ENCODE results near the gene DAPP1.

DAPP1 gene

GRCh38 chr4:99915449-99915848 lies 98.8 kb downstream of the DAPP1 start:
- Histone ChIP-seq H3K4me3 (ENCODE audit: control insufficient read depth in 1 of 7, extremely low read depth in 1 of 7, insufficient read depth in 4 of 7, low read depth in 2 of 7, low read length in 6 of 7) (no peak overlapping the region), H3K9me3 (ENCODE audit: control extremely low read depth in 1 of 5, control insufficient read depth in 4 of 5, insufficient read depth in 2 of 5, low read depth in 1 of 5, low read length in 4 of 5) (peaks cover 0 to 16% (median 8%) of the 10 kb centered on the region in 5 experiments), H3K27ac (ENCODE audit: insufficient read depth in 1 of 2, low read depth in 1 of 2, low read length in 2 of 2, poor library complexity in 1 of 2, severe bottlenecking in 2 of 2) (no peak overlapping the region), H3K36me3 (ENCODE audit: control insufficient read depth in 4 of 4, insufficient read depth in 4 of 4, low read length in 3 of 4) (peaks cover 15 to 40% (median 17%) of the 10 kb centered on the region in 4 experiments), H3K27me3 (replicated peaks in 2 of 5; ENCODE audit: control insufficient read depth in 4 of 5, insufficient read depth in 5 of 5, low read length in 4 of 5) (no peaks in the 10 kb centered on the region), H3K4me1 (ENCODE audit: control extremely low read depth in 1 of 4, control insufficient read depth in 4 of 4, insufficient read depth in 4 of 4, low read length in 3 of 4) (no peaks in the 10 kb centered on the region)
- ChIA-PET CTCF (no interaction called here), POLR2A (no interaction called here)
- no CpG with 5 or more reads among the region's 2 CpGs for WGBS (ENCODE audit: insufficient coverage)
- no peak for DNase-seq

DNA sequence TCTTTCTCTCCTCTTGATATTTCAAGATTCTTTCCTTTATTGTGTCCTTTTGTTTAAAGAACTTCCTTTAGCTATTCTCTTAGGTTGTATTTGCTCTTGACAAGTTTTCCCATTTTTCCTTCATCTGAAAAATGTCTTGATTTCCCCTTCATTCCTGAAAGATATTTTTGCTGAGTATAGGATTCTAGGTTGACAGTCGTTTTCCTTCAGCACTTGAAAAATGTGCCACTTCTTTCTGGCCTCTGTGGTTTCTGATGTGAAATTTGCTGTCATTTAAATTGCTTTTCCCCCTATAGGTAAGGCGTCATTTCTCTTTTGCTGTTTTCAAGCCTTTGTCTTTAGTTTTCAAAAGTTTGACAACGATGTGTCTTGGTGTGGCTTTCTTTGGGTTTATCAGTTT lies 100.9 kb downstream of the DAPP1 start:
- Histone ChIP-seq H3K36me3 (ENCODE audit: control insufficient read depth in 4 of 4, insufficient read depth in 4 of 4, low read length in 3 of 4) (peaks cover 15 to 48% (median 24%) of the 10 kb centered on the region in 4 experiments), H3K4me1 (ENCODE audit: control extremely low read depth in 1 of 4, control insufficient read depth in 4 of 4, insufficient read depth in 4 of 4, low read length in 3 of 4) (no peaks in the 10 kb centered on the region), H3K9me3 (ENCODE audit: control extremely low read depth in 1 of 5, control insufficient read depth in 4 of 5, insufficient read depth in 2 of 5, low read depth in 1 of 5, low read length in 4 of 5) (peaks cover 0 to 16% (median 8%) of the 10 kb centered on the region in 5 experiments), H3K27ac (ENCODE audit: insufficient read depth in 1 of 2, low read depth in 1 of 2, low read length in 2 of 2, poor library complexity in 1 of 2, severe bottlenecking in 2 of 2) (no peak overlapping the region), H3K4me3 (ENCODE audit: control insufficient read depth in 1 of 7, extremely low read depth in 1 of 7, insufficient read depth in 4 of 7, low read depth in 2 of 7, low read length in 6 of 7) (no peak overlapping the region), H3K27me3 (replicated peaks in 2 of 5; ENCODE audit: control insufficient read depth in 4 of 5, insufficient read depth in 5 of 5, low read length in 4 of 5) (no peaks in the 10 kb centered on the region)
- ChIA-PET CTCF (interaction anchor here (1.4 kb wide), 1 partner anchor 29 kb away, joined by 3 read pairs; no protein-coding TSS in a partner anchor), POLR2A (interaction anchor here (0.6 kb wide), 1 partner anchor 16 kb away, joined by 3 read pairs; no protein-coding TSS in a partner anchor)
- DNase-seq: no peak
- 90% methylated on average over 2 of the region's 3 CpGs for WGBS (ENCODE audit: insufficient coverage)

GRCh38 chr4:99918656-99919055 lies 102.0 kb downstream of the DAPP1 start:
- no CpG with 5 or more reads among the region's 2 CpGs for WGBS (ENCODE audit: insufficient coverage)
- no peak for DNase-seq
- Histone ChIP-seq H3K36me3 (ENCODE audit: control insufficient read depth in 4 of 4, insufficient read depth in 4 of 4, low read length in 3 of 4) (peaks cover 16 to 57% (median 26%) of the 10 kb centered on the region in 4 experiments), H3K4me1 (ENCODE audit: control extremely low read depth in 1 of 4, control insufficient read depth in 4 of 4, insufficient read depth in 4 of 4, low read length in 3 of 4) (no peaks in the 10 kb centered on the region), H3K4me3 (ENCODE audit: control insufficient read depth in 1 of 7, extremely low read depth in 1 of 7, insufficient read depth in 4 of 7, low read depth in 2 of 7, low read length in 6 of 7) (no peak overlapping the region), H3K27ac (ENCODE audit: insufficient read depth in 1 of 2, low read depth in 1 of 2, low read length in 2 of 2, poor library complexity in 1 of 2, severe bottlenecking in 2 of 2) (no peak overlapping the region), H3K27me3 (replicated peaks in 2 of 5; ENCODE audit: control insufficient read depth in 4 of 5, insufficient read depth in 5 of 5, low read length in 4 of 5) (no peaks in the 10 kb centered on the region), H3K9me3 (ENCODE audit: control extremely low read depth in 1 of 5, control insufficient read depth in 4 of 5, insufficient read depth in 2 of 5, low read depth in 1 of 5, low read length in 4 of 5) (peaks cover 0 to 16% (median 8%) of the 10 kb centered on the region in 5 experiments)
- POLR2A ChIA-PET: no interaction called here
- CTCF ChIA-PET: no interaction called here
